ENCODE results near the gene PPP2R5D.

- no peak for TF ChIP-seq EZH2phosphoT487 (IDR thresholded peaks at IDR 0.05; ENCODE audit: low read depth, severe bottlenecking, unreplicated experiment)
- TF ChIP-seq CTCF (IDR thresholded peaks at IDR 0.05; ENCODE audit: poor library complexity): no peak
These were observed 44.8 kb downstream of the PPP2R5D start for GRCh38 chr6:43029120-43029519.
